GM10248 (cell line): Measurements from ENCODE around the gene DGKD.

Experiments
- CTCF ChIA-PET: fragments of 300-600 bp; sonication (Branson Sonifier 250); formaldehyde crosslinking; extraction: SDS; loops from one replicate; lab custom pipeline; 2021; ENCODE audit warnings: antibody characterized with exemption; lab: Yijun Ruan, JAX
- POLR2A ChIA-PET: fragments of 350-650 bp; sonication (Branson Sonifier 250); formaldehyde crosslinking; extraction: SDS; loops from one replicate; lab custom pipeline; 2020; ENCODE audit warnings: antibody characterized with exemption; lab: Yijun Ruan, JAX
- DNase-seq: peaks from one replicate; pipeline ENCODE4 v3.0.0; 2012; ENCODE audit errors: extremely low spot score
- CTCF ChIP-seq: IDR thresholded peaks from 2 replicates; pipeline ENCODE4 v1.5.1; 2012; ENCODE audit warnings: mild to moderate bottlenecking, low read depth; ENCODE audit errors: extremely low read depth, missing control alignments, control extremely low read depth

Gene DGKD

GRCh38 chr2:233436191-233436581 lies 81.9 kb downstream of the DGKD start:
- POLR2A ChIA-PET, result no interaction called here
- CTCF ChIA-PET, result interaction anchor here (1.3 to 4.9 kb wide), 6 partner anchors 8 to 161 kb away, joined by 3 to 37 read pairs (median 4); no protein-coding TSS in a partner anchor
- no peak for DNase-seq
- no peak for TF ChIP-seq CTCF

- POLR2A ChIA-PET, result no interaction called here
- TF ChIP-seq CTCF, result no peak
- CTCF ChIA-PET, result interaction anchor here (0.9 to 4.9 kb wide), 8 partner anchors 7 to 160 kb away, joined by 3 to 37 read pairs (median 4); no protein-coding TSS in a partner anchor
- DNase-seq, result no peak
Measured at GRCh38 chr2:233436691-233437438, 82.6 kb downstream of the DGKD start.

- TF ChIP-seq CTCF, result no peak
- DNase-seq, result no peak
- ChIA-PET POLR2A (no interaction called here), CTCF (interaction anchor here (0.9 to 2.2 kb wide), 4 partner anchors 15 to 60 kb away, joined by 3 to 7 read pairs (median 3); no protein-coding TSS in a partner anchor)
Measured at GRCh38 chr2:233437439-233437955, 83.2 kb downstream of the DGKD start.

- POLR2A ChIA-PET, result interaction anchor here (0.6 kb wide), 1 partner anchor 206 kb away, joined by 3 read pairs; no protein-coding TSS in a partner anchor
- TF ChIP-seq CTCF, result no peak
- no peak for DNase-seq
- CTCF ChIA-PET, result interaction anchor here (1.0 to 2.2 kb wide), 4 partner anchors 8 to 59 kb away, joined by 3 to 8 read pairs (median 3); no protein-coding TSS in a partner anchor
Measured at GRCh38 chr2:233438573-233439147, 84.4 kb downstream of the DGKD start.

- DNase-seq, result no peak
- CTCF ChIA-PET, result interaction anchor here (1.3 to 2.2 kb wide), 4 partner anchors 9 to 35 kb away, joined by 3 to 8 read pairs (median 8); no protein-coding TSS in a partner anchor
- POLR2A ChIA-PET, result no interaction called here
- TF ChIP-seq CTCF, result no peak
Measured at GRCh38 chr2:233439191-233439590, 84.9 kb downstream of the DGKD start.

GRCh38 chr2:233440314-233440713 lies 86.0 kb downstream of the DGKD start:
- TF ChIP-seq CTCF, result no peak
- POLR2A ChIA-PET, result no interaction called here
- no peak for DNase-seq
- CTCF ChIA-PET, result interaction anchor here (0.9 to 2.2 kb wide), 5 partner anchors 18 to 624 kb away, joined by 3 to 8 read pairs (median 8); no protein-coding TSS in a partner anchor
